ENCODE data around the gene COL4A2. TPM values are rescaled to one million over a fixed set of nuclear protein-coding genes. Genes with fewer than 3 reads are reported as not detected.

COL4A2 gene
- total RNA-seq, 1 donor from 2014 or later = 91.2 TPM

DNA sequence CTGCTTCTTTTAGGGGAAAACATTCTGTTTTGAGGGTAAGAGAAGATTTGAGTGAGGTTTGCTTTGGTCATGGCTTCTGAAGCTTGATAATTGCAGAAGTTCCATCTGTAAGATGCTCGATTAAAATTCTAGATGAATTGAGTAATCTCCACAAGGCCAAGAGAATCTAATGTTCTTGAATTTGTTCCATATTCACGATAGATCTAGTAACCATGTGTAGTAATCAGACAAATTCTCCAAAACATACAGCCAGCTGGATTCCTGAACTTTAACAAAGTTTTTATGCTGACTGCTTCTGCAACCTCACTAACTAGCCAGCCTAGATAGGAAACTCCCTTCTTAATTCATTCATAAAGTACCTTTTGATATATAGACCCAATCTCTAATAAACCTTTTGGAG lies 92.7 kb downstream of the COL4A2 start:
- ATAC-seq (ENCODE audit: poor library complexity) = no peak
- intact Hi-C loops (cut with DNase I) = no loop called here

DNA sequence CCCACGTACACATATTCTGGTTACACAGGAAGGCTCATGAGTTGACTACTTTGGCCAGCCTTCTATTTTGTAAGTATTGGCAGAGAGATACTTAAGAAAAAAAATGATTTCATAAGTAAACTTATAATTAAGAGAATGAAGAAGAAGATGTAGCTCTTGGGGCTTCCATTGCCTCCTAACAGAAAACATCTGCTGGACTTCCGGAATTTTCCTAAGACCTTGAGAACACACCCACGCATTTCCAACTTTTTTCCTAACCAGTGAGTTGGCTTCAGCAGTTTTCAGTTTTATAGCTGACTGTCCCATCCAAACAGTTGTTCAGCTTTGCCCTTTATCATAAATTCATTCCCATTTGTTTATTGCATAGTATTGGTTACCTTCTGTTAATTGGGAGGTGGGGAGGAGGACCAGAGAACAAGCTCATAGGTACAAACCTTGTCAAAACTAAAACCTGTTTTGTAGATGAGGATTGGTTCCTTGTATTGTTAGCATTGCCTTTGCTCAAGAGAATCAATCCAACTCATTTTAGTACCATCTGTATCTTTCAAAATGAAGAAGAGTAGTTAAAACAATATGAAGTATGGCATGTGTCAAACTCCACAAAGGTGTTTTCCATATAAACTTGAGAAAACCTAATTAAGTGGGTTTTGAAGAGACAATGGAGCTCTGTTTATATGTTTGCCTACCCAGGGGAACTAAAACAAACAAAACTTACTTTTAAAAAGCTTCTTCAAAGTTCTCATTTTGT lies 93.9 kb downstream of the COL4A2 start:
- DNase-seq (no peak), ATAC-seq (ENCODE audit: poor library complexity) (peak; percentile 34)
- intact Hi-C loops (cut with DNase I) = no loop called here

More for the DNA sequence above, 92.7 kb downstream of the COL4A2 start:
- DNase-seq = no peak

DNA sequence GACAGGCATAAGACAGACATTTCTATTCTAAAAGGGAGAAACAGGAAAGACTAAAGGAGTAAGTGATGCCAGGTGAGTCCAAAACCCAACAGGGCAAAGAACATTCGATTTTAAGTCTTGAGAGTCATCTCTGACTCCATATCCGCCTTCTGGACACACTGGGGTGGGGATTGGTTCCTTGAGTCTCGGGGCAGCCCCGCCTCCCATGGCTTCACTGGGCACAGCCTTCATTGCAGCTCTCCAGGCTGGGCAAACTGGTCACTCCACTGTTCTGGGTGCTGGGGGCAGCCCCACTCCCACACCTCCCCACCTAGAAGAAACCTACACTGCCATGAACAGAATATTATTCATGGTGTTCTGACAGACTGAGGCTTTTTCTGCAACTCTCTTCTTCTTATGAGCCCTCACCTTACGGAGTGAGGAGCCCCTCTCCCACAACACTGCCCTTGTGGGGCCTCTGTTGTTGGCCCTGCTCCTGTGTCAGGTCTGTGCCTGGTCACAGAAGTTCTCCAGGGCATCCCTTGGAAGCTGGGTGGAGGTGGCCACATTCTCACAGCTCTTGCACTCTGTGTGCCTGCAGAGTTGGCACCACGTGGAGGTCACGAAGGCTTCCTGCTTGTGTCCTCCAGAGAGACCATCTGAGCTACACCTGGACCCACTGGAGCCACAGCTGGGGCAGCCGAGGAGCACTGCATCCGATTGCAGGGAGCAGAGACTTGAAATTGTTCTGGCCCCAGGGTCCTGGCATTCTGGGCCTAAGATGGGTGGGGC lies 95.4 kb downstream of the COL4A2 start:
- intact Hi-C loops (cut with DNase I) = no loop called here
- ATAC-seq (ENCODE audit: poor library complexity) = no peak
- no peak for DNase-seq

DNA sequence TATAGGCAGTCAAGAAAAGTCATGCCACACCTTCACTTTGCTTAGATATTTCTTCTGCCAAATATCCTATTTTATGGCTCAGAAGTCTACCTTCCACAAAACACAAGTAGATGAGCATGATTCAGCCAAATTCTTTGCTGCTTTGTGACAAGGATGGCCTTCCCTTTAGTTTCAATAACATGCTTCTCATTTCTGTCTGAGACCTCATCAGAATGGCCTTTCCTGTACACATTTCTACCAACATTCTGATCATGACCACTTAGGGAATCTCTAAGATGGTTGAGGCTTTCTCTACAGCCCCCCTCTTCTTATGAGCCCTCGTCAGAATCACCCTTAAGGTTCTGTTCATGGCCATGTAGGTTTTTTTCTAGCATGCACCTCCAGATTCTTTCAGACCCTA lies 96.2 kb downstream of the COL4A2 start:
- DNase-seq (no peak), ATAC-seq (ENCODE audit: poor library complexity) (no peak)
- intact Hi-C loops (cut with DNase I) = no loop called here

DNA sequence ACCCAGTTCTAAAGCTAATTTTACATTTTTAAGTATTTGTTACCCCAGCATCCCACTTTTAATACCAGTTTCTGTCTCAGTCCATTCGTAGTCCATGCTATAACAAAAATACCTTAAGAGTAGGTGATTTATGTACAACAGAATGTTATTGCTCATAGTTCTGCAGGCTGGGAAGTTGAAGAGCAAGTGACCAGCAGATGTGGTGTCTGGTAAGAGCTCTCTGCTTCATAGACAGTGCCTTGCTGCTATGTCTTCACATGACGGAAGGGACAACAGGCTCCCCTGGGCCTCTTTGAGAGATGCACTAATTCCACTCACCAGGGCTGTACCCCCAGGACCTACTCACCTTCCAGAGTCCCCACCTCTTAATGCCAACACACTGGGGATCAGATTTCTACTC lies 96.6 kb downstream of the COL4A2 start:
- no peak for DNase-seq
- intact Hi-C loops (cut with DNase I) = no loop called here
- no peak for ATAC-seq (ENCODE audit: poor library complexity)

DNA sequence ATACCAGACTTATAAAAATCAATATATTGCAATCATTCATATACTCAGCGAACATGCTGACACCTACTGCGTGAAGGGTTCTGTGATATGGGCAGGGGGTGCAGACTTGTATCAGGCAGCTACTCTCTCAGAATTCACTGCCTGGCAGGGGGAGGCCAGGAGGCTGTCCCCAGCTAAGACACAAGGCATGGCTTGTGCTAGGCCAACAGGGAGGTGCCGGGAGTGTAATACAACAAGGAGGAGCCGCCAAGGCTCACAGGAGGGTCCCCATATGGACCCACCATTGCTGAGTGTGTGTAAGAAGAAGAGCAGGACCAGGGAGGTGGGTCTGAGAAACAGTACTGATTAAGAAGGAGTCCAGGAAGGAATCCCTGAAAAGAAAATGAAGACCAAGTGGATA lies 97.2 kb downstream of the COL4A2 start:
- ATAC-seq (ENCODE audit: poor library complexity) (no peak), DNase-seq (no peak)
- intact Hi-C loops (cut with DNase I) = no loop called here

DNA sequence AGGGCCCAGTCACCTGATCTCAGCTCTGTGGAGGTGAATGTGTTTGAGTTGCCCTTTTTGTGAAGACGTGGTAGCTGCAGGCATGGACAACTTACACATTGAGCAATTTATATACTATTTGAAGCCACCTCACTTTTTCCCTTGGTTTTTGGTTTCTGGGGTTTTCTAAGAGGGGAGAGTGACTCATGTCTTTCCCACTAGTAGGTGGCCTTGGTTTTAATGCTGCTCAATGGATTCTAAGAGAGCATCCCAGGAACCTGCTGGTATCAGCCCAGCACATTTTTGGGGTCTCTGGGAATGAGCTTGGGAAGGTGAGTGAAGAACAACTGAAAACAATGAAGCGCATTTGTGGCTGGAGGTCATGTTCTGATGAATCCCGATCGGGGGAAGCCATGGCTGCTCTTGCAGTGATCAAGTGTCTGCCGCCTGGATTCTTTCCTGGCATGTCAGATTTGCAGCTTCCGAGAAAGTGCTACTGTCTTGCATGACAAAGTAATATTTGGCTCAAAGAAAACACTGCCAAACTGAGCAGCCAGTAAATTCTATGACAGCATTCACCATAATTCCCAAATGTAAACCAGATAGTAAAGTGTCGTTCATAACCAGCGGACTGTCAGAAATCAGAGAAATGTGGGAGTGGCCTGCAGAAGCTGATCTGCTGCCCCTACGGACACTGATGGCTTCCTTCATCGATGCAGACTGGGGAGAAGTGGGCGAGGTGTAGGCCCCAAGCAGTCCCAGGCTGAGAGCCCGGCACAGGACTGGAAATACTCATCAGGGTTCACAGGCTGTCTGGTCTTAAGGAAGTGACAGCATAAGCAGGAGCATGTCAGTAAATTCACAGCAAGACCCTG lies 98.7 kb downstream of the COL4A2 start:
- ATAC-seq (ENCODE audit: poor library complexity) (no peak), DNase-seq (no peak)
- intact Hi-C loops (cut with DNase I) = no loop called here

DNA sequence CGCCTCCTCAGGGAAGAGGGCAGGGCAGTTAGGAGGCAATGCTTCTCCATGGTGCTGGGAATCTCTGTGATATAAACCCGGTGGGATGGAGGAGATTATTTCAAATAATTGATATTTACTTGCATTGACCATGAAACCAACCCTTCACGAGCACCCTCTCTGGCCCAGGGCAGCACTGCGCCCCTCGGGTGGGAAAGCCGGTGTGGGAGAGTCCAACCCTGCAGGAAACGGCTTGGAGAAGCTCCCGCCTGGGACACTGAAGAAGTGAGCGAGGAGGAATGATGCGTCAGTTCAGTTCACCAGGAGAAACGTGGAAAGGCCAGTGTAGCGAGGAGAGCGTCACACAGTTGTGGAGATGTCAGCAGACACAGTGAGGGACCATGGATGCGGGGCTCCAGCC lies 99.9 kb downstream of the COL4A2 start:
- DNase-seq (no peak), ATAC-seq (ENCODE audit: poor library complexity) (no peak)
- intact Hi-C loops (cut with DNase I) = no loop called here

DNA sequence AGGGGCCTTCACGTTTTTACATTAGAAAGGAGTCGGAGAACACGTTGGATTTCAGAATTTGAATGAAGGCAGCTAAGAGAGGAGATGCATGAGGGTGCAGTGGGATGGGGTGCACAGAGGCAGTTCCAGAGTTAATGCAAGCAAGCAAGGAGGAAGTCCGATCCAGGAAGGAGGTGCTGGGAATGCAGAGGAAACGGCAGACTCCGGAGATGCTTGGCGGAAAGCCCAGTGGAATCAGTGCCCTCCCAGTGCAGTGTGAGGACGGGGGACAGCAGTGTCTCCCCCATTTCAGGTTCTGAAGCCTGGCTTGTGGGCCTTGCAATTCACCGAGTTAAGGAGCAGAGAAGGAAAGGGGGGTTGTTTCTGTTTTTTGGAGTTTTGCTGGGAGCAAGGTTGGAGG lies 100.4 kb downstream of the COL4A2 start:
- no peak for DNase-seq
- ATAC-seq (ENCODE audit: poor library complexity) = no peak
- intact Hi-C loops (cut with DNase I) = no loop called here

DNA sequence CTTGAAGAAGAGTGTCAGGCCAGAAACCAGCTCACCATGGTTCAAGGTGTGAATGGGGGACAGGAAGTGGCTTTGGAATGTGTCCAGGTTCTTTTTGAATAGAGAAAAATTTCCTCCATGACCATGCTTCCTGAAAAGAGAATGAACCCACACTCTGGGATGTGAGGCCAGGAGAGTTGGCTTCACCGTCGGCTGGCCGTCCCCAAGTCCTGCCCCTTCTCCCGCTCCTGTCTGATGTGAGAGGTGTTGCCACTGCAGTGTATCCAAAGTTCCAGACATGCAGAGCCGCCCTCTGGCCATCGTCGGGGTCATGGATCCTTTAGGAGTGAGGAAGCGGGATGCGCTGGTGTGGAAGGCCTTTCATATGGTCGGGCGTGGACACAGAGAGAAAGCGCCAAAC lies 101.2 kb downstream of the COL4A2 start:
- ATAC-seq (ENCODE audit: poor library complexity) = no peak
- no peak for DNase-seq
- intact Hi-C loops (cut with DNase I) = no loop called here

DNA sequence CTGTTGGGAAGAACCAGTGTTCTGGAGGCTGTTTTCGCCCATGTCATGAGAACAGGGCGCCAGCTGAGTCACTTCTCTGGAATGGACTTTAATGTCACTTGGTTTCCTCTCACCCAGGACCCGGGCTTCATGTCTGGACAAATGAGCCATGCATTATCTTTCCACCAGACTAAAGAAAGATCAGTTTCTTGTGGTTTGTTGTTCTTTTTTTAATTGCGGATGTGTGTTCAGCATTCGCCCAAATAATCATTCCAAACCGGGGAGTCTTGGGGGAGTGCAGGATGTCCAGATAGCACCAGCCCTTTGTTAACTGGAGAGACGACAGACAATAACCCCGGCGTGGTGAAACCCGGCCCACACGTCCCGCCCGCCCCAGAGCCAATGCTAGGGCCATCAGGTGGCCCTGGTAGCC lies 102.5 kb downstream of the COL4A2 start:
- intact Hi-C loops (cut with DNase I) = no loop called here
- no peak for ATAC-seq (ENCODE audit: poor library complexity)
- DNase-seq = no peak

DNA sequence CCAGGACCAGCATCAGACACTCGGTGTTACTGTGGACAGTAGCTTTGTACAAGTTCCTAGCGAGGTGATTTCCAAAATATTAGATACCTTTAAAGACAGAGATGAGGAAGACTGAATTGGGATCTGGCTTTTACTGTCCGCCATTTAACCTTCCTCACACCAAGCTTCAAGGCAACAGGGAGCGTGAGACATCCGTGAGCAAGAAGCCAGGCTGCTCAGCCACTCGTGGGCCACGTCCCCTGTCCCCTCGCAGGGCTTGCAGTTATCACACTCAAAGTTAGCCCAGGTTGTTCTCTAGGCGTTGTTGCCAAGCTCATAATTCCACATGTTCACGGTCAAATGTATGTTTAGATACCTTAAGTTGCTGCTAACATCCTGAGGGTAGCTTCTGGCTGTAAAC lies 102.9 kb downstream of the COL4A2 start:
- ATAC-seq (ENCODE audit: poor library complexity) = no peak
- DNase-seq = no peak
- intact Hi-C loops (cut with DNase I) = loop anchor here (5.0 kb wide), 2 partner anchors 103 to 188 kb away; partner anchors contain the start of genes COL4A1 and COL4A2

DNA sequence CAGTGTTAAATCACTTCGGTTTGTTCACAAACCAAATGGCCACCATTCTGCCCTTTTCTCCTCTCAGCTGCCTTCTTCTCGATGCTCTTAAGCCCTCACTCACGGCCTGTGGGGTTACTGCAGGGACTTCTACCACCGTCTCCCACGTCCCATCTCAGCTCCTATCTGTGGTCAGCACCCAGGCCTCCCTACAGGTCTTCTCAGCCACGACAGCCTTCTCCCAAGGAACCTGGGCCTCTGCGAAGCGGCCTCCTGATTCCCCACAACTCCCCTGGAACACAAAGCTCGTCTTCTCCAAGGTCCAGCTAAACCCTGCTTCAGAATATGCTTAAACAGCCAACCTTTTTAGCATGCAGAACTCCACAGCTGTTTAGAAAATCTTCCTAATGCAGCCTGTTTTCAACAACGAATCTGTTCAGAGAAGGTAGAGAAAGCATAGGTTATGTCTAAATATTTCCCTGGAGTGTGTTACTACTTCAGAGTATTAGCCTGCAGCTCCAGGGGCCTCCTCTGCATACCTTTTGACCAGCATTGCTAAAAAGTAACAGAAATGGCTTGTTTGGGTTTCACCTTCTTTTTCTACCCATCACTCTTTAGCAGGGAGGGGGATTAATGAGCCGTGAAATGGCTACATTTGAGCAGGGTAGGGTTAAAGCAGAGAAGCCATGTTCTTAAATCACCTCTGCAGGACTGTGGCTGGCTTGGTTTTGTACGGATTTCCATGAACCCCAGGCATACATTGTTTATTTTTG lies 104.0 kb downstream of the COL4A2 start:
- ATAC-seq (ENCODE audit: poor library complexity) (no peak), DNase-seq (no peak)
- intact Hi-C loops (cut with DNase I) = loop anchor here (5.0 kb wide), 2 partner anchors 104 to 189 kb away; partner anchors contain the start of genes COL4A1 and COL4A2

DNA sequence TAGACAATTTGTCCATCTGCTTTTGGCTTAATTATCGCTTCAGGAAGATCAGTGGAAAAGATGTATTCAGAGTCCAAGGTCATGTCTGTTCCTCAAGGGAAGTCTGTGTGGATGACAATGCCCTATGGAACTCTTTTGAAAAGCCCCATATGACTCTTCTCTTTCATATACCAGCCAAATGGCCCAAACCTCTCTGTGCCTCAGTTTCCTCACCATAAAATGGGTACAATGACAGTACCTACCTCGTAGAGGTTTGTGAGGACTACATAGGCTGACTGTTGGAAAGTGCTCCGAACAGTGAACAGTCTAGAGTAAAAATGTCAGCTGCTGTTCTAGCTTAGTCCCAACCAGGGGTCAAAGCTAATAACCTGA lies 104.6 kb downstream of the COL4A2 start:
- intact Hi-C loops (cut with DNase I) = loop anchor here (5.0 kb wide), 2 partner anchors 104 to 189 kb away; partner anchors contain the start of genes COL4A1 and COL4A2
- ATAC-seq (ENCODE audit: poor library complexity) = no peak
- no peak for DNase-seq

DNA sequence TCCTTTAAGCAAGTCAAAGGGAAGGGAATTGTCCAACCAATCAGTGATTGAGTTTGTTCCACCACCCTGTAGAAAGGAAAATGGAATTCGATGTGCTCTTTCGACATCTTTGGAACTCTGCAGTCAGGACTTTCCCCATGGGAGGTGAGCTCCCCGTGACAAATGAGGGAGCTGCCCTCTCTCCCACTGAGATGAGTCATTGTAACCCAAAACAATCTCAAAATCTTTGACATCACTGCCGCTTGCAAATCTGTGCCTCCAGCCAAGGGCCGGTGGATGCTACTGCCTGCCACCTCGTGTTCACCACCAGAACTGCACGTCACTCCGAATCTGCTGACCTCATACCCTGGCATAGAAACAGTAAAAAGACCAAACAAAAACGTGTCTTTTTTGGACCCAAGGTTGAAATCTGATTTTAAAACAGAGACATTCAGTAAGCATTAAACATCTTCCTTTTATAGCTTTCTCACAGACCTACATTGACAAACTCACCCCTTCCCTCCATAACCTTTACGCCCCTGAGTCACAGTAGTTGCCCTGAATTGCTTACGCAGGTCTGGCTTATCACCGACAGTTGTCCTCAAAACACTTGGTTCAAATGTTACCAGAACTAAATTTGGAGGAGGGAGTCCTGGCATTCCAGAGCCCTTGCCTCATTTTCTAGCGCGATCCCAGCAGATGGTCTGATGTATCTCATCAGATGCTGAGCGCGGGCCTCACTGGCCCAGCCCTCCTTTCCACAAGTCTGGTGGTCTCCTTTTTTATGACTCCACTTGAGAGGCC lies 105.2 kb downstream of the COL4A2 start:
- DNase-seq = peak; percentile 89
- intact Hi-C loops (cut with DNase I) = loop anchor here (5.0 kb wide), 2 partner anchors 105 to 190 kb away; partner anchors contain the start of genes COL4A1 and COL4A2

DNA sequence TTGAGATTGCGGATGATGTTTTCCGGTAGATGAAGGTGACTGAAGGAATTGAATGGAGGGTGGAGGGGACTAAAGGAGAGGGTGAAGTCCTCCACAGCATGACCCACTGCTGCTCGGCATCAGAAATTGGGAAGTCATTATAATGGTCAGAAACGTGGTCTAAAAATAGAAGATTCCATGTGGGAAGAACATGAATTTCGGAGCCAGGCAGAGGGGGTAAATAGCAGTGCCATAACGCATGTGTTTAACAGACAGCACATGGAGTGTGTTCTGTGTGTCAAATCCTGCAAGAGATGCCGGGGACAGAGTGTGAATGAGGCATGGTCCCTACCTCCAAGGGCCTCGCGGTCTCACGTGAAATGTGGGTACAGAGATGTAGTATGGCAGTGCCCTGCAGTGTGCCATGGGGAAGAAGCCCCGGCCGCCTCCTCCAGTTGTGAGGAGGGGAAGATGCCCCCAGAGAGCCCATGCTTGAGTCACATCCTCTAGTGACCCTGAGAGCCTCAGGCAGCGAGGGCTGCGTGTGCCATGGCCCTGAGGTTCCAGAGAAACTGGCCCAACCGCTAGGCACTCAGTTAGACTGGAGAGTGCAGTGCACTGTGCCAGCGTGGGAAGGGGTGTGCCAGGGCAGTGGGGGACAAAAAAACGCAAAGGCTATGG lies 106.1 kb downstream of the COL4A2 start:
- ATAC-seq (ENCODE audit: poor library complexity) (no peak), DNase-seq (no peak)
- intact Hi-C loops (cut with DNase I) = loop anchor here (5.0 kb wide), 2 partner anchors 106 to 191 kb away; partner anchors contain the start of genes COL4A1 and COL4A2

More for the DNA sequence above, 105.2 kb downstream of the COL4A2 start:
- ATAC-seq (ENCODE audit: poor library complexity) = peak; percentile 77

DNA sequence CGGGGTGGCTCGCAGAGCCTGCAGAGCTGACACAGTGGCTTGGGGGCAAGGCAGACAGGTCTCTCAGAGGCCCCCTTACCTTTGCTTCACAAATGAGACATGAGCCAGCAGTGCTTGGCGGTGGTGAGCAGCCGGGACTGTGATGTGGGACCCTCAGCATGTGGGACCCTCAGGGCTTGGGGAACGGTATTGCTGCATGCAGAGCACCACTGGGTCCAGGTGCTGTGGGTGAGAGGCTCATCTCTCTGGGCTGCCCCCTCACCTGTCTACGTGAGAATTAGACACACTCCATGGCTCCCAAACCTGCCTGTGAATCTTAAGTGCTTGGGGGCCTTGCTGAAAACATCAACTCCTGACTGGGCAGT lies 106.6 kb downstream of the COL4A2 start:
- intact Hi-C loops (cut with DNase I) = loop anchor here (5.0 kb wide), 2 partner anchors 106 to 191 kb away; partner anchors contain the start of genes COL4A1 and COL4A2
- ATAC-seq (ENCODE audit: poor library complexity) (no peak), DNase-seq (no peak)

All from Right ventricle myocardium superior (tissue), 1 donor.